HG03159 (cell line): Measurements from ENCODE around the gene PPP2R3A.
"Not testable (repeated sequence)": the region's sequence is repeated elsewhere in the genome, so short reads cannot be mapped to it uniquely, and the experiment has no call there.

Experiments
- ATAC-seq: cut with Tn5 transposase; IDR thresholded peaks from one replicate; pipeline ENCODE4 v1.9.1; 2021; ENCODE audit warnings: mild to moderate bottlenecking, moderate library complexity; ENCODE audit not compliant: unreplicated experiment

Gene PPP2R3A

GRCh38 chr3:136192195-136192594 lies 226.7 kb downstream of the PPP2R3A start:
- not testable (repeated sequence) for ATAC-seq

- no peak for ATAC-seq
Observed at GRCh38 chr3:136192831-136193230, 227.3 kb downstream of the PPP2R3A start.

GRCh38 chr3:136193278-136194054 lies 227.9 kb downstream of the PPP2R3A start:
- no peak for ATAC-seq

DNA sequence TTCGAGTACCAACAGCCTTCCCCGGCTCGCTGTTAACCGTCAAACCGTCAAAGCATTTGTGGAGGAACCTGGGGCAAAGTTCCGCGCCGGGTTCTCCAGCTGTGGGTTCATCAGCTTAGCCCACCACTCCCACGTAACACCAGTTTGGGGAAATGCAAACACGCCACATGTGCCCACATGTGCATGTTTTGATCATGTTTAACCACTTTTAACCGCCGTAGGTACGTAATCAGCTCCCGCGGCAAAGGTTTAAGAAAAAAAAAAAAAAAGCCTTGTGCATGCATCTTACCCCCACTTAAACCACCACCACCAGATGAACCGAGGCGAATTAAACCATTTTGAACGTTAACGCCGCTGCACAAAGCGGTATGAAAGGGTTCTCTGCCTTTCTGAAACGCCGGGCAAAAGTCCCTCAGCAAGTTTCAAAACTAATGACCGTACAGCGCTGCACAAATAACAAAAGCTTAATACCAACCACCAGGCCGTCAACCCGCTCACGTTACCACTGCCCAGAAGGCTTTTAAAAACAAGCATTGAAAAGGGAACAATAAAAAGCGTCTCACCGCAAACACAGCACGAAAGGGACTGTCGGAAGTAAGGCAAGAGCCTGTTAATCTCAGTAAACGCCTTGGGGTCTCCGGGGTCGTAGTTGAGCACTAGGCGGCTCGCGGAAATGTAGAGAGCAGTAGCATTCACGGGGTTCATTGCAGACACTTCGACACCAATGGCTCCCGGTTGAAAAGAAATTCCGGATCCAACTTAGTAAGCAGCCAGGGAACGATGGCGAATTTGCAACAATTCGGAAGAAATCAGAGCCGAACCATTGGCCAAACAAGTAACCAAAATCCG lies 229.1 kb downstream of the PPP2R3A start:
- ATAC-seq, result no peak

GRCh38 chr3:136195258-136196063 lies 229.9 kb downstream of the PPP2R3A start:
- peak; percentile 45 for ATAC-seq

GRCh38 chr3:136196064-136196400 lies 230.5 kb downstream of the PPP2R3A start, which contains the start of gene MSL2:
Gene MSL2 (minus strand): TSS chr3:136196335. CDS start chr3:136195113, 1,222 bp downstream.
- peak; percentile 28 for ATAC-seq

- ATAC-seq, result peak; percentile 72
Observed at GRCh38 chr3:136196401-136197158, 231.1 kb downstream of the PPP2R3A start.

DNA sequence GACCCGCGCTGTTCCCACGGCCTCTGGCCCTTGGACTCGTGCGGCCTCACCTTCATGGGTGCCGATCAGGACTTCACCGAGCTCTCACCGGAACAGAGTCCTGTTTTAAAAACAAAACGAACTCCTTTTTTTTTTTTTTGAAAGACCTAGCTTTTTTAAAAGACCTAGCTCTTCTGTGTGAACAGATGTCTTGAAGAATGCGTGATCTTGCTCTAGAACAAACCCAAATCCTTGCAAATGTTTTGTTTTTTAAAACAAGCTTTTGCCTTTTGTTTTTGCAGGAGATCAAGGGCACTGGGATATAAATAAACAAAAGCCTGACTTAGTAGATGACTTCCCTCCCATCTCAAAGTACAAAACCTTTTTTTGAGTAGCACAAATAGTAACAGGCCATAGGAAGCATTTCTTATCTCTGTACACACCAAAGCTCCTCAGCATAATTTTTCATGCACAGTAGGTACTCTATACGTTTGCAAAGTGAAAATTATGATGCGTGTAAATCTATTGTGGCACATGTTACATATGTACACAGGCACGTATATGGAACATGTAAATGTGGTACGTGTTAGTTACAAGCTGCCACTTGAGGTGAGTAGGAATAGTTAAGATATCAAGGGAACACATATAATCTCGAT lies 231.7 kb downstream of the PPP2R3A start:
- ATAC-seq, result no peak
